Measurements from ENCODE around the gene CCDC182.

CCDC182 gene

GRCh38 chr17:57705921-57706695, 39.0 kb downstream of the CCDC182 start:
- Histone ChIP-seq H3K4me2 (no peak overlapping the region), H3K27ac (no peak overlapping the region), H4K20me1 (ENCODE audit: insufficient read depth) (no peaks in the 10 kb centered on the region), H3K27me3 (ENCODE audit: insufficient read depth, low read depth) (no peaks in the 10 kb centered on the region), H2AFZ (ENCODE audit: low read depth) (no peak overlapping the region), H3K4me1 (ENCODE audit: low read depth, poor library complexity, severe bottlenecking) (no peaks in the 10 kb centered on the region), H3K79me2 (ENCODE audit: insufficient read depth, low read depth) (no peaks in the 10 kb centered on the region), H3K4me3 (IDR thresholded peaks at IDR 0.05; ENCODE audit: insufficient read depth, low read depth, low read length) (no peak overlapping the region), H3K36me3 (ENCODE audit: insufficient read depth) (no peaks in the 10 kb centered on the region), H3K9ac (no peak overlapping the region)
- no peak for TF ChIP-seq CTCF (conservative IDR thresholded peaks at IDR 0.05; ENCODE audit: low read depth, low read length)

DNA sequence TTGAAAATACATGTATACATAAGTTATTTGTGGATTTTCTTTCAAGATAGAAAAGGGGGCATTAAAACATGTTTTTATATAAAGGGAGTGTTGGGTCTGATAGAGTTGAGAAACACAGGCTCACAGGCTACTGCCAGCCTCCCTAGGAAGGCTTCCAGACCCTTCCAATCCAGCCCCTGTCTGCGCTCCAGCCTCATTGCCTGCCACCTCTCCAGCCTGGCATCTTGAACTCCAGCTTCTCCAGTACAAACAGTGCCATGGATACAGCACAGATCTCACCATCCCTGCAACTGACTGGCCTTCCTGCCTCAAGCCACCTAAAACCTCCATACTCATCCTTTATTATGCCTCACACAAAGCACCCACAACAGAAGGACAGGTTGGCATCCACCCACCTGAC, 40.7 kb downstream of the CCDC182 start:
- no peak overlapping the region for H2AFZ ChIP-seq (ENCODE audit: low read depth)
- H4K20me1 ChIP-seq (ENCODE audit: insufficient read depth) = no peaks in the 10 kb centered on the region
- H3K9ac ChIP-seq = no peak overlapping the region
- no peak overlapping the region for H3K27ac ChIP-seq
- no peaks in the 10 kb centered on the region for H3K36me3 ChIP-seq (ENCODE audit: insufficient read depth)
- H3K4me1 ChIP-seq (ENCODE audit: low read depth, poor library complexity, severe bottlenecking) = no peaks in the 10 kb centered on the region
- H3K4me2 ChIP-seq = no peak overlapping the region
- H3K79me2 ChIP-seq (ENCODE audit: insufficient read depth, low read depth) = no peaks in the 10 kb centered on the region
- H3K4me3 ChIP-seq (IDR thresholded peaks at IDR 0.05; ENCODE audit: insufficient read depth, low read depth, low read length) = no peak overlapping the region
- H3K27me3 ChIP-seq (ENCODE audit: insufficient read depth, low read depth) = no peaks in the 10 kb centered on the region
- no peak for TF ChIP-seq CTCF (conservative IDR thresholded peaks at IDR 0.05; ENCODE audit: low read depth, low read length)

- no peaks in the 10 kb centered on the region for H3K27me3 ChIP-seq (ENCODE audit: insufficient read depth, low read depth)
- H4K20me1 ChIP-seq (ENCODE audit: insufficient read depth) = no peaks in the 10 kb centered on the region
- no peak overlapping the region for H2AFZ ChIP-seq (ENCODE audit: low read depth)
- H3K4me2 ChIP-seq = no peak overlapping the region
- no peak overlapping the region for H3K27ac ChIP-seq
- no peaks in the 10 kb centered on the region for H3K36me3 ChIP-seq (ENCODE audit: insufficient read depth)
- TF ChIP-seq CTCF (conservative IDR thresholded peaks at IDR 0.05; ENCODE audit: low read depth, low read length) = no peak
- no peak overlapping the region for H3K9ac ChIP-seq
- H3K4me3 ChIP-seq (IDR thresholded peaks at IDR 0.05; ENCODE audit: insufficient read depth, low read depth, low read length) = no peak overlapping the region
- H3K79me2 ChIP-seq (ENCODE audit: insufficient read depth, low read depth) = no peaks in the 10 kb centered on the region
- no peaks in the 10 kb centered on the region for H3K4me1 ChIP-seq (ENCODE audit: low read depth, poor library complexity, severe bottlenecking)
These were observed 41.8 kb downstream of the CCDC182 start for GRCh38 chr17:57703273-57703672.

GRCh38 chr17:57701124-57701523, 44.0 kb downstream of the CCDC182 start:
- H3K27me3 ChIP-seq (ENCODE audit: insufficient read depth, low read depth) = no peaks in the 10 kb centered on the region
- H4K20me1 ChIP-seq (ENCODE audit: insufficient read depth) = no peaks in the 10 kb centered on the region
- no peak overlapping the region for H3K4me3 ChIP-seq (IDR thresholded peaks at IDR 0.05; ENCODE audit: insufficient read depth, low read depth, low read length)
- H2AFZ ChIP-seq (ENCODE audit: low read depth) = no peak overlapping the region
- H3K36me3 ChIP-seq (ENCODE audit: insufficient read depth) = no peaks in the 10 kb centered on the region
- TF ChIP-seq CTCF (conservative IDR thresholded peaks at IDR 0.05; ENCODE audit: low read depth, low read length) = no peak
- H3K9ac ChIP-seq = no peak overlapping the region
- H3K4me1 ChIP-seq (ENCODE audit: low read depth, poor library complexity, severe bottlenecking) = no peaks in the 10 kb centered on the region
- H3K79me2 ChIP-seq (ENCODE audit: insufficient read depth, low read depth) = no peaks in the 10 kb centered on the region
- H3K27ac ChIP-seq = no peak overlapping the region
- H3K4me2 ChIP-seq = no peak overlapping the region

All from KMS-11 (cell line).